HCT116 (cell line): ENCODE measurements around the gene TUT7. TPM values are rescaled to one million over a fixed set of nuclear protein-coding genes. Genes with fewer than 3 reads are reported as not detected.
"Not testable (repeated sequence)": the region's sequence is repeated elsewhere in the genome, so short reads cannot be mapped to it uniquely, and the experiment has no call there.

Experiments used
- ATAC-seq: fragments of 200-7000 bp; cut with Tn5 transposase; 2 replicates; pipeline ENCODE4 v1.9.1; 2020; ENCODE audit warnings: mild to moderate bottlenecking, moderate library complexity
- BruUV-seq: library from RNA; stranded (reverse); fragments of 400-500 nt; replicated peaks from 2 replicates; lab custom pipeline; 2021; lab: Mats Ljungman, UMichigan
- CTCF ChIA-PET: fragments of 300-600 bp; sonication (Branson Sonifier 250); formaldehyde crosslinking; loops from one replicate; lab custom pipeline; 2021; ENCODE audit warnings: antibody characterized with exemption; lab: Charles Lee
- POLR2A ChIA-PET: fragments of 300-600, 350-600 bp; sonication (Branson Sonifier 250); formaldehyde crosslinking; loops from one replicate; lab custom pipeline; 2021; ENCODE audit warnings: antibody characterized with exemption; lab: Charles Lee
- RAD21 ChIA-PET, 2 experiments: fragments of 300-600 bp; sonication (Branson Sonifier 250); formaldehyde crosslinking; loops; one replicate each; lab custom pipeline; 2023; ENCODE audit warnings: low total read pairs in 2 of 2; ENCODE audit not compliant: uncharacterized antibody in 2 of 2, unreplicated experiment in 2 of 2, low non-redundant PET in 1 of 2; lab: Charles Lee
- DNase-seq: peaks from one replicate; pipeline ENCODE4 v3.0.0-alpha.2; 2010; ENCODE audit warnings: low read depth, low spot score
- H2AFZ ChIP-seq: fragments of 200-600 bp; shearing (Covaris generic), sonication (generic); 2 replicates; pipeline ENCODE4 v1.6.1; 2017; ENCODE audit warnings: low read depth, mixed run types, mixed read lengths, antibody characterized with exemption, low read length; ENCODE audit not compliant: poor library complexity, severe bottlenecking
- H3K27ac ChIP-seq: 2 replicates; pipeline ENCODE4 v1.5.1; 2012; ENCODE audit warnings: low read depth, low read length
- H3K27me3 ChIP-seq: fragments of 200-600 bp; sonication (generic); 2 replicates; pipeline ENCODE4 v1.6.1; 2016; ENCODE audit warnings: mixed run types, low read length, mixed read lengths; ENCODE audit not compliant: insufficient read depth
- H3K36me3 ChIP-seq, 2 experiments: fragments of 200-500 bp in 1 of 2; fragments of 200-600 bp in 1 of 2; sonication (Bioruptor generic) in 1 of 2; sonication (generic) in 1 of 2; 2 replicates each; pipeline versions ENCODE4 v1.5.1 to v1.6.1; 2014 to 2016; ENCODE audit warnings: low read length in 2 of 2, inconsistent platforms in 1 of 2, mixed read lengths in 1 of 2, mixed run types in 1 of 2; ENCODE audit not compliant: insufficient read depth in 2 of 2, control insufficient read depth in 1 of 2
- H3K4me1 ChIP-seq, 2 experiments: fragments of 200-600 bp in 1 of 2; sonication (generic) in 1 of 2; 2 replicates each; pipeline versions ENCODE4 v1.5.1 to v1.6.1; 2012 to 2017; ENCODE audit warnings: low read length in 2 of 2, inconsistent platforms in 1 of 2, mild to moderate bottlenecking in 1 of 2, mixed read lengths in 1 of 2, mixed run types in 1 of 2, moderate library complexity in 1 of 2; ENCODE audit not compliant: insufficient read depth in 2 of 2, control insufficient read depth in 1 of 2
- H3K4me2 ChIP-seq: fragments of 200-600 bp; sonication (generic); 2 replicates; pipeline ENCODE4 v1.6.1; 2017; ENCODE audit warnings: mixed run types, low read length, mixed read lengths
- H3K4me3 ChIP-seq, 2 experiments: fragments of 200-600 bp in 1 of 2; sonication (generic) in 1 of 2; replicated peaks in 1 of 2; 2 replicates each; pipeline ENCODE4 v1.5.1; 2011 to 2016; ENCODE audit warnings: low read length in 2 of 2, control low read depth in 1 of 2, low read depth in 1 of 2, mild to moderate bottlenecking in 1 of 2, mixed read lengths in 1 of 2, mixed run types in 1 of 2
- H3K79me2 ChIP-seq: fragments of 200-600 bp; sonication (generic); 2 replicates; pipeline ENCODE4 v1.6.1; 2017; ENCODE audit warnings: mild to moderate bottlenecking, mixed run types, low read length, moderate library complexity, mixed read lengths; ENCODE audit not compliant: insufficient read depth
- H3K9ac ChIP-seq: fragments of 200-600 bp; sonication (generic); 2 replicates; pipeline ENCODE4 v1.6.1; 2016; ENCODE audit warnings: low read length, mixed read lengths
- H3K9me2 ChIP-seq: fragments of 200-600 bp; sonication (generic), shearing (Covaris generic); 2 replicates; pipeline ENCODE4 v1.6.1; 2017; ENCODE audit warnings: mixed run types, mild to moderate bottlenecking, moderate library complexity; ENCODE audit not compliant: insufficient read depth
- H3K9me3 ChIP-seq, 2 experiments: fragments of 200-500 bp in 1 of 2; fragments of 200-600 bp in 1 of 2; sonication (Bioruptor generic) in 1 of 2; sonication (generic) in 1 of 2; 2 replicates each; pipeline ENCODE4 v1.6.1; 2014 to 2017; ENCODE audit warnings: low read length in 2 of 2, mixed read lengths in 2 of 2, inconsistent platforms in 1 of 2, low read depth in 1 of 2, mild to moderate bottlenecking in 1 of 2, mixed run types in 1 of 2, moderate library complexity in 1 of 2; ENCODE audit not compliant: control insufficient read depth in 1 of 2, insufficient read depth in 1 of 2
- H4K20me1 ChIP-seq: fragments of 200-600 bp; sonication (generic), shearing (Covaris generic); 2 replicates; pipeline ENCODE4 v1.6.1; 2017; ENCODE audit warnings: mixed run types, mild to moderate bottlenecking, moderate library complexity; ENCODE audit not compliant: insufficient read depth
- ATF3 ChIP-seq: IDR thresholded peaks from 2 replicates; pipeline ENCODE4 v1.6.1; 2012
- EGR1 ChIP-seq: IDR thresholded peaks from 2 replicates; pipeline ENCODE4 v1.6.1; 2012; ENCODE audit warnings: low read depth
- FOSL1 ChIP-seq: IDR thresholded peaks from 2 replicates; pipeline ENCODE4 v1.6.1; 2012; ENCODE audit warnings: low read depth
- MAX ChIP-seq: IDR thresholded peaks from 2 replicates; pipeline ENCODE4 v1.6.1; 2012
- POLR2AphosphoS5 ChIP-seq: IDR thresholded peaks from 2 replicates; pipeline ENCODE4 v1.6.1; 2011; ENCODE audit warnings: mild to moderate bottlenecking, low read depth, low read length, moderate library complexity
- RAD21 ChIP-seq: IDR thresholded peaks from 2 replicates; pipeline ENCODE4 v1.6.1; 2012; ENCODE audit warnings: low read depth, mild to moderate bottlenecking
- REST ChIP-seq: IDR thresholded peaks from 2 replicates; pipeline ENCODE4 v1.6.1; 2012; ENCODE audit warnings: low read depth
- TCF7L2 ChIP-seq: IDR thresholded peaks from 2 replicates; pipeline ENCODE4 v1.7.0; 2011; ENCODE audit warnings: borderline replicate concordance, inconsistent platforms; ENCODE audit not compliant: insufficient read depth, insufficient read length; ENCODE audit errors: extremely low read depth
- ZBTB33 ChIP-seq: IDR thresholded peaks from 2 replicates; pipeline ENCODE4 v1.6.1; 2011; ENCODE audit warnings: mild to moderate bottlenecking, low read length, moderate library complexity; ENCODE audit not compliant: insufficient replicate concordance; ENCODE audit errors: extremely low read depth
- ZNF274 ChIP-seq: fragments of 200-500 bp; sonication (Bioruptor generic); IDR thresholded peaks from 2 replicates; pipeline ENCODE4 v1.6.1; 2014; ENCODE audit warnings: mild to moderate bottlenecking, low read depth, low read length, inconsistent platforms
- intact Hi-C: fragments of 100-400 bp; cut with micrococcal nuclease; formaldehyde crosslinking; loops from 2 replicates; pipeline ENCODE4 v1.10.0; 2022
- total RNA-seq: library from RNA; stranded (reverse); gene quantifications from one replicate; pipeline ENCODE4 v1.2.1, GENCODE V29; 2021; ENCODE audit not compliant: unreplicated experiment

Gene TUT7
- total RNA-seq, 1 experiment from 2014 or later, result 23.1 TPM

GRCh38 chr9:86396412-86396811 is 42.2 kb upstream of the TUT7 start:
- Histone ChIP-seq H3K4me1 (no peaks in the 10 kb centered on the region), H3K4me2 (no peak overlapping the region), H2AFZ (no peak overlapping the region), H4K20me1 (no peaks in the 10 kb centered on the region), H3K36me3 (no peaks in the 10 kb centered on the region), H3K9me3 (no peaks in the 10 kb centered on the region), H3K9me2 (no peaks in the 10 kb centered on the region), H3K9ac (no peak overlapping the region), H3K4me3 (no peak overlapping the region), H3K27ac (no peak overlapping the region), H3K79me2 (no peaks in the 10 kb centered on the region), H3K27me3 (no peaks in the 10 kb centered on the region)
- intact Hi-C loops, result no loop called here
- ChIA-PET POLR2A (no interaction called here), CTCF (no interaction called here), RAD21 (no interaction called here)
- no peak for ATAC-seq
- no TSS peak for BruUV-seq
- DNase-seq, result no peak
- no peak for TF ChIP-seq ZBTB33
- no peak for TF ChIP-seq RAD21
- no peak for TF ChIP-seq FOSL1
- no peak for TF ChIP-seq POLR2AphosphoS5
- TF ChIP-seq EGR1, result no peak
- TF ChIP-seq TCF7L2, result no peak
- TF ChIP-seq REST, result no peak
- TF ChIP-seq MAX, result no peak
- TF ChIP-seq ZNF274, result no peak
- no peak for TF ChIP-seq ATF3

- BruUV-seq, H3K9me2 ChIP-seq, H3K36me3 ChIP-seq, H3K4me1 ChIP-seq, RAD21 ChIA-PET, H3K27me3 ChIP-seq, H3K27ac ChIP-seq, H3K4me2 ChIP-seq, H3K79me2 ChIP-seq, intact Hi-C loops, H3K9ac ChIP-seq, DNase-seq, ATAC-seq, H3K4me3 ChIP-seq, H3K9me3 ChIP-seq, H4K20me1 ChIP-seq, CTCF ChIA-PET, H2AFZ ChIP-seq, POLR2A ChIA-PET: not testable (repeated sequence)
Observed at GRCh38 chr9:86390184-86390583, 36.0 kb upstream of the TUT7 start.
